Endothelial cell of umbilical vein (primary cell): ENCODE results near the gene TRIM69. TPM values are rescaled to one million over a fixed set of nuclear protein-coding genes. Genes with fewer than 3 reads are reported as not detected.

Experiments used
- BruUV-seq: library from RNA; stranded (reverse); fragments of 400-500 nt; replicated peaks from 2 replicates; lab custom pipeline; 2021; lab: Mats Ljungman, UMichigan
- CTCF ChIA-PET: fragments of 300-600, 350-600 bp; sonication (Branson Sonifier 250); formaldehyde crosslinking; loops from one replicate; lab custom pipeline; 2021; ENCODE audit warnings: antibody characterized with exemption, inconsistent platforms; lab: Charles Lee
- POLR2A ChIA-PET: fragments of 300-600, 350-600 bp; sonication (Branson Sonifier 250); formaldehyde crosslinking; loops from one replicate; lab custom pipeline; 2021; ENCODE audit warnings: antibody characterized with exemption, inconsistent platforms; lab: Charles Lee
- DNase-seq: peaks from one replicate; pipeline ENCODE4 v3.0.0-alpha.2; 2011; ENCODE audit warnings: low read depth, low spot score
- FAIRE-seq: peaks from 2 replicates; lab custom pipeline; 2011; peaks lifted over from hg19 to GRCh38; lab: Jason Lieb, UNC
- H2AFZ ChIP-seq: 2 replicates; pipeline ENCODE4 v1.6.0; 2012; ENCODE audit warnings: low read depth, low read length, control low read depth, inconsistent platforms
- H3K27ac ChIP-seq: 2 replicates; pipeline ENCODE4 v1.5.1; 2011; ENCODE audit warnings: low read depth, mild to moderate bottlenecking, control low read depth, low read length, moderate library complexity; ENCODE audit not compliant: insufficient read depth
- H3K27me3 ChIP-seq, 2 experiments: 2 replicates each; pipeline versions ENCODE4 v1.6.0 to v1.6.1; 2011; ENCODE audit warnings: low read length in 2 of 2, mixed read lengths in 1 of 2; ENCODE audit not compliant: control insufficient read depth in 2 of 2, insufficient read depth in 2 of 2
- H3K36me3 ChIP-seq, 2 experiments: 2 replicates in 1 of 2; 3 replicates in 1 of 2; pipeline ENCODE4 v1.5.1; 2011; ENCODE audit warnings: low read length in 2 of 2, mild to moderate bottlenecking in 1 of 2, moderate library complexity in 1 of 2; ENCODE audit not compliant: control insufficient read depth in 2 of 2, insufficient read depth in 2 of 2; ENCODE audit errors: extremely low read depth in 1 of 2
- H3K4me1 ChIP-seq: 3 replicates; pipeline ENCODE4 v1.5.1; 2011; ENCODE audit warnings: mild to moderate bottlenecking, low read length; ENCODE audit not compliant: control insufficient read depth, insufficient read depth; ENCODE audit errors: extremely low read depth
- H3K4me2 ChIP-seq: 2 replicates; pipeline ENCODE4 v1.6.1; 2011; ENCODE audit warnings: low read length, control low read depth, mixed read lengths; ENCODE audit not compliant: insufficient read depth
- H3K4me3 ChIP-seq, 3 experiments: fragments of 200-600 bp in 1 of 3; sonication (generic), shearing (Covaris generic) in 1 of 3; replicated peaks in 1 of 3; 2 replicates each; pipeline ENCODE4 v1.5.1; 2011 to 2016; ENCODE audit warnings: control low read depth in 3 of 3, low read length in 3 of 3, mild to moderate bottlenecking in 2 of 3, inconsistent platforms in 1 of 3, low read depth in 1 of 3, moderate library complexity in 1 of 3; ENCODE audit not compliant: insufficient read depth in 1 of 3
- H3K79me2 ChIP-seq: 2 replicates; pipeline ENCODE4 v1.6.0; 2012; ENCODE audit warnings: low read length, inconsistent platforms; ENCODE audit not compliant: control insufficient read depth, insufficient read depth
- H3K9ac ChIP-seq: replicated peaks from 2 replicates; pipeline ENCODE3; 2011; ENCODE audit warnings: low read length, control low read depth; ENCODE audit not compliant: insufficient read depth; ENCODE audit errors: extremely low read depth
- H3K9me1 ChIP-seq: replicated peaks from 3 replicates; pipeline ENCODE4 v1.6.0; 2011; ENCODE audit warnings: mild to moderate bottlenecking, low read length; ENCODE audit not compliant: control insufficient read depth, insufficient read depth; ENCODE audit errors: extremely low read depth
- H3K9me3 ChIP-seq: replicated peaks from 2 replicates; pipeline ENCODE4 v1.5.1; 2012; ENCODE audit warnings: low read length, inconsistent platforms; ENCODE audit not compliant: control insufficient read depth, insufficient read depth
- H4K20me1 ChIP-seq: replicated peaks from 2 replicates; pipeline ENCODE3; 2011; ENCODE audit warnings: mild to moderate bottlenecking, low read length; ENCODE audit not compliant: control insufficient read depth, insufficient read depth; ENCODE audit errors: extremely low read depth
- EZH2 ChIP-seq: IDR thresholded peaks from 2 replicates; pipeline ENCODE4 v1.6.1; 2012; ENCODE audit warnings: borderline replicate concordance, low read depth, mild to moderate bottlenecking, moderate library complexity, low read length, inconsistent platforms; ENCODE audit not compliant: severe bottlenecking
- FOS ChIP-seq: IDR thresholded peaks from 2 replicates; pipeline ENCODE4 v1.6.1; 2011; ENCODE audit warnings: mild to moderate bottlenecking, low read length, moderate library complexity, borderline replicate concordance; ENCODE audit not compliant: insufficient read depth
- GATA2 ChIP-seq: IDR thresholded peaks from 2 replicates; pipeline ENCODE4 v1.7.0; 2011; ENCODE audit warnings: low read depth, mild to moderate bottlenecking, moderate library complexity, mixed read lengths, low read length; ENCODE audit not compliant: insufficient read length, insufficient read depth
- JUN ChIP-seq: IDR thresholded peaks from 2 replicates; pipeline ENCODE4 v1.6.1; 2011; ENCODE audit warnings: borderline replicate concordance, low read depth; ENCODE audit not compliant: insufficient read length, insufficient read depth
- MYC ChIP-seq: IDR thresholded peaks from one replicate; pipeline ENCODE4 v1.6.1; 2011; ENCODE audit warnings: mild to moderate bottlenecking, low read depth, low read length
- POLR2A ChIP-seq: IDR thresholded peaks from 2 replicates; pipeline ENCODE4 v1.6.1; 2012; ENCODE audit warnings: low read depth, mild to moderate bottlenecking, control low read depth, low read length
- POLR2AphosphoS5 ChIP-seq: IDR thresholded peaks from 2 replicates; pipeline ENCODE4 v1.6.1; 2012; ENCODE audit warnings: low read depth, mild to moderate bottlenecking, control low read depth, low read length, moderate library complexity; ENCODE audit not compliant: insufficient read depth
- dilution Hi-C: fragments of 300-500 bp; cut with MboI; formaldehyde crosslinking; loops from one replicate; pipeline ENCODE4 v1.15.0; 2019; ENCODE audit warnings: low sequenced_read_pairs; ENCODE audit not compliant: extremely low pct_ligation_motif_present
- intact Hi-C: fragments of 100-400 bp; cut with micrococcal nuclease; formaldehyde crosslinking; loops from one replicate; pipeline ENCODE4 v1.10.0; 2022
- polyA plus RNA-seq, 4 experiments: library from polyadenylated mRNA; depleted of rRNA in 3 of 4; stranded (reverse) in 3 of 4; unstranded in 1 of 4; fragments of >200 nt; gene quantifications; 2 replicates each; pipeline versions ENCODE4 v1.2.1 to v1.2.3, GENCODE V29; 2011 to 2012; ENCODE audit warnings: missing spikeins in 1 of 4
- total RNA-seq: library from RNA; stranded (reverse); gene quantifications from 2 replicates; pipeline ENCODE4 v1.2.3, GENCODE V29; 2021
- TF ChIP-seq, protein P1 (sequence below), 2 donors: IDR thresholded peaks; 1 replicate in 1 of 2; 2 replicates in 1 of 2; pipeline ENCODE4 v1.5.1; 2011; ENCODE audit warnings: low read length in 2 of 2, mild to moderate bottlenecking in 2 of 2, moderate library complexity in 2 of 2, control low read depth in 1 of 2, inconsistent platforms in 1 of 2, low read depth in 1 of 2; ENCODE audit not compliant: insufficient read depth in 1 of 2; ENCODE audit errors: extremely low read depth in 1 of 2
- TF ChIP-seq, protein P2 (sequence below): IDR thresholded peaks from 2 replicates; pipeline ENCODE4 v1.6.1; 2011; ENCODE audit not compliant: insufficient read depth, insufficient read length

Gene TRIM69
- total and polyA plus RNA-seq, 2 donors (not counting 3 experiments of a cell fraction or from before 2014, with no cell fraction given), result 4.8 to 13.0 TPM

DNA sequence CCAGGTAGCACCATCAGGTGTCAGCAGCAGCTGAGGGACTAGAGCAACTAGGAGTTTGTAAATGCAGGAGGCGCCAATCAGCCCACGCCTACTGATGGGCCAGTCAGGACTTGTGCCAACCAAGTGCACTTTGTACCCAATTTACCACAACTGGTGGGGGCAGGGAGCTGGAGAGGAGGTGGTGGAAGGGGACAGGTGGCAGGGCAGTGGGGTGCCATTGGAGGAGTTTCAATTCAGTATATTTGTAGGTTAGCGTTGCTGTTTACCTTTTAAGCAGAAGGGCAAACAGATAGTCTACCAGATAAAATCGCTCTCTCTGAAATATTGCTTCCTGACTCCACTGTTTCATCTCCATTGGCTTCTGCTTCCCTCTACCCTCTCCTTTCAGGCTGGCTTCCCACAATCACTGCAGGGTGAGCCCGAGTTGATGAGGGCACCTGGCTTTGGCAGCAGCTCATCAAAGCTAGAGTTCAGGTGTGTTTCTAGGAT lies 75.7 kb downstream of the TRIM69 start:
- Histone ChIP-seq H3K79me2 (no peaks in the 10 kb centered on the region), H3K4me3 (no peak overlapping the region), H3K27me3 (peaks cover 0 to 3% of the 10 kb centered on the region in 2 experiments), H3K27ac (no peak overlapping the region), H3K9ac (no peak overlapping the region), H4K20me1 (no peaks in the 10 kb centered on the region), H2AFZ (no peak overlapping the region), H3K36me3 (no peaks in the 10 kb centered on the region), H3K4me2 (no peak overlapping the region), H3K4me1 (no peaks in the 10 kb centered on the region), H3K9me1 (no peaks in the 10 kb centered on the region), H3K9me3 (no peaks in the 10 kb centered on the region)
- DNase-seq (no peak), FAIRE-seq (no peak)
- no TSS peak for BruUV-seq
- intact Hi-C loops, result no loop called here
- ChIA-PET POLR2A (no interaction called here), CTCF (no interaction called here)
- no peak for TF ChIP-seq EZH2
- TF ChIP-seq GATA2, result no peak
- TF ChIP-seq FOS, result no peak
- TF ChIP-seq POLR2A, result no peak
- no peak for TF ChIP-seq JUN
- TF ChIP-seq MYC, result no peak
- TF ChIP-seq, protein P1, sequence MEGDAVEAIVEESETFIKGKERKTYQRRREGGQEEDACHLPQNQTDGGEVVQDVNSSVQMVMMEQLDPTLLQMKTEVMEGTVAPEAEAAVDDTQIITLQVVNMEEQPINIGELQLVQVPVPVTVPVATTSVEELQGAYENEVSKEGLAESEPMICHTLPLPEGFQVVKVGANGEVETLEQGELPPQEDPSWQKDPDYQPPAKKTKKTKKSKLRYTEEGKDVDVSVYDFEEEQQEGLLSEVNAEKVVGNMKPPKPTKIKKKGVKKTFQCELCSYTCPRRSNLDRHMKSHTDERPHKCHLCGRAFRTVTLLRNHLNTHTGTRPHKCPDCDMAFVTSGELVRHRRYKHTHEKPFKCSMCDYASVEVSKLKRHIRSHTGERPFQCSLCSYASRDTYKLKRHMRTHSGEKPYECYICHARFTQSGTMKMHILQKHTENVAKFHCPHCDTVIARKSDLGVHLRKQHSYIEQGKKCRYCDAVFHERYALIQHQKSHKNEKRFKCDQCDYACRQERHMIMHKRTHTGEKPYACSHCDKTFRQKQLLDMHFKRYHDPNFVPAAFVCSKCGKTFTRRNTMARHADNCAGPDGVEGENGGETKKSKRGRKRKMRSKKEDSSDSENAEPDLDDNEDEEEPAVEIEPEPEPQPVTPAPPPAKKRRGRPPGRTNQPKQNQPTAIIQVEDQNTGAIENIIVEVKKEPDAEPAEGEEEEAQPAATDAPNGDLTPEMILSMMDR (IDR thresholded peaks at IDR 0.05; ENCODE audit: extremely low read depth in 1 of 2, insufficient read depth in 1 of 2, low read depth in 1 of 2, low read length in 2 of 2), result no peak
- no peak for TF ChIP-seq POLR2AphosphoS5
- TF ChIP-seq, protein P2, sequence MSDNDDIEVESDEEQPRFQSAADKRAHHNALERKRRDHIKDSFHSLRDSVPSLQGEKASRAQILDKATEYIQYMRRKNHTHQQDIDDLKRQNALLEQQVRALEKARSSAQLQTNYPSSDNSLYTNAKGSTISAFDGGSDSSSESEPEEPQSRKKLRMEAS, result no peak
- dilution Hi-C loops, result no loop called here
